SHP77 (cell line): Measurements from ENCODE around the gene C1orf141.
"Not testable (repeated sequence)": the region's sequence is repeated elsewhere in the genome, so short reads cannot be mapped to it uniquely, and the experiment has no call there.

Experiments used
- DNase-seq, 2 experiments: peaks; one replicate each; lab custom pipeline; 2025; lab: John Stamatoyannopoulos, UW

C1orf141 gene

DNA sequence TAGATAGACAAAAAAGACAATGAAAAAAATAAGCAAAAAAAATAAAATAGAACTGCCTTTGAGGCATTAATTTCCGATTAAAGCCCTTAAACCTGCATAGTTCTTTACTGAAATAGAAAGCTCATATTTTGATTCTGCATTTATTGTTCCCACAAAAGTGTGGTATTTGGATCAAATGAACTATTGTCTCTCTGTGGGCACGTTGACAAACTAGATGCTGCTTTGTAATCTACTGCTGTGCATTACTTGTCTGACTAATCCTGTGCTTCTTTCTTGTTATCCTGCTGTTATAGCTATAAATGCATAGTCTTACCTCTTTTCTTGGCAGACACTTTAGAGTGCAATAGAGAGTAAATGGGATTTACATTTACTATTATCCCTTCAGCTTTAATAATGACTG, 49.4 kb downstream of the C1orf141 start:
- no peak for DNase-seq

DNA sequence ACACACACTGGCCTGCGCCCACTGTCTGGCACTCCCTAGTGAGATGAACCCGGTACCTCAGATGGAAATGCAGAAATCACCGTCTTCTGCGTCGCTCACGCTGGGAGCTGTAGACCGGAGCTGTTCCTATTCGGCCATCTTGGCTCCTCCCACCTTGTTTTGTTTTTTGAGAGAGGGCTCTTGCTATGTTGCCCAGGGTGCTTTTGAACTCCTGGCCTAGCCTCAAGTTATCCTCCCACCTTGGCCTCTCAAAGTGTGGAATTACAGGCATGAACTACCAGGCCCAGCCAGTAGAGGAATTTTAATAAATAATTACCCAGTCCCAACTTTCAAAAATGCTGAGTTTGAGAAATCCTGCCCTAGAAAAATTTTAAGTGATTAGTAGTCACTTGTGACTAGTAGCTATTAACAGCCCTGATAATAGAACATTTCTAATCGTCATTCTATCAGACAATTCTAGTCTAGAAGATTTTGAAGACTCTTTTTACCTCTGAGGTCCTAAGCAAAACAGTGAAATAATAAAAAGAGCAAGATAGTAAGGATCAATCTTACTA, 49.9 kb downstream of the C1orf141 start:
- no peak for DNase-seq

DNA sequence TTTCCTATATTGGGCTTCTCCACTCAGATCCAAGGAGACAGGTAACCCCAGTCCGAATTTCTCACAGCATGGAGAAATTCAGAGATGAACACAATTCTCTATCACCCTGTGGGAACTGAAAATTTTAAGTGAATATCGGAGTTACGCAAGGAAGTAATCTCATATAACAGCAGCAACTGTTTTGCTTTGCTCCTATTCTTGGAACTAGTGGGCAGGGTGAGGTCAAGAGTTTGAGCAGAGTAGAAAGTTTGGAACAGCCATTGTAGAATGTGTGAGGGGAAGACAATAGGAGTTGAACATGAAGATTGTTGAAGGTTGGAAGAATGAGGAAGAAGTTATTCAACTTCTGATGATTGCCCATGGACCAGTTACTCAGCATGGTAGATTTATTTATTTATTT, 56.5 kb downstream of the C1orf141 start:
- DNase-seq = no peak

DNA sequence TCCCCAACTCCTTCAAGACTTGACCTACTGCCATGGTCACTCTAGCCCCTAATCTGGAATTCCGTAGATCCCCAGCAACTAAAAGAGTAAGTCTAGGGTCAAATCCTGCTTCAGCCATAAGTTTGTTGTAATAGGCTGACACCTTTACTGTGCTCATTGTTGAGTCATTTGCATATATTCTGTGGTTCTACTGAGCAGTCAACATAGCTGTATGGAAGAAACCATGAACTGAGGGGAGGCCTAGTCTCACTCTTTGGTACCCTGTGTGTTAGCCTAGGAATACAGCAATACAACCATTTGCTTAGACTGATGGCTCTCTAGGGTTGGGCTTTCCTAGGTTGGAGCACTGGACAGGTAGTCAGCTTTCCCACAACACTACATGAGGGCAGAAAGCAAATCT, 57.2 kb downstream of the C1orf141 start:
- DNase-seq = no peak

DNA sequence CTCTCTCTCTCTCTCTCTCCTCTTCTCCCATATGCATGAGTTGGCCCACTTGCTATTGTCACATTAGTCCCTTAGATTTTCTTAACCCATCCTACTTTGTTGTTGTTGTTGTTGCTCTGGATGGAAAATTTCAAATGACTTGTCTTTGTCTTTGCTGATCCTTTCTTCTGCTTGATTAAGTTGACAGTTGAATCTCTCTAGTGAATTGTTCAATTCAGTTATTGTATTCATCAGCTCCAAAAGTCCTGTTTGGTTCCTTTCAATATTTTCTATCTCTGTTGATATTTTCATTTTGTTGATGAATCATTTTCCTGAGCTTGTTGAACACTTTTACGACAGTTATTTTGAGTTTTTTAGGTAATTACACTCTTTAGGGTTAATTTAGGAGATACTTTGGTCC, 62.0 kb downstream of the C1orf141 start:
- DNase-seq = no peak

DNA sequence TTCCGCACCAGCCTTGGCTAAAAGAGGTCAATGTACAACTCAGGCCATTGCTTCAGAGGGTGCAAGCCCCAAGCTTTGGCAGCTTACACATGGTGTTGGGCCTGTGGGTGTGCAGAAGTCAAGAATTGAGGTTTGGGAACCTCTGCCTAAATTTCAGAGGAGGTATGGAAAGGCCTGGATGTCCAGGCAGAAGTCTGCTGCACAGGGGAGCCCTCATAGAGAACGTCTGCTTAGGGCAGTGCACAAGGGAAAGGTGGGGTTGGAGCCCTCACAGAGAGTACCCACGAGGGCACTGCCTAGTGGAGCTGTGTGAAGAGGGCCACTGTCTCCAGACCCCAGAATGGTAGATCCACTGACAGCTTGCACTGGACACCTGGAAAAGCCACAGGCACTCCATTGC, 67.1 kb downstream of the C1orf141 start:
- not testable (repeated sequence) for DNase-seq

DNA sequence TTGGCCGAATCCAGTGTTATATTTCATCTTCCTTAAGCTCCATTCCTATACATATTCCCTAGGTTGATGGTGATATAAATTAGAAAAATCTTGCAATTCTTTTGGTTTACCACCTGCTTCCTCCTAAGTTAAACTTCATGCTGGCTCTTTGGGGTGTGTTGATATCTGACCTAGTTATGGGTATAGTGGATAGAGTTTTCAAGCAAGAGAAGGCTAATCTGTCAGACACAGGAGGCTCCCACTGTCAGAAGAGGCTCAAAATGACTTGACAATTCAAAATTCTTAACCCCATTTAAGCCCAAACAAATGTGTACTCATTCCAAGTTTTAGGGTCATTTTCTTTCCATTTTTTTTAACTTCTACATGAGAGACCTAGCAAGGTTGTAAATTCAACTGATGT, 72.4 kb downstream of the C1orf141 start:
- no peak for DNase-seq

DNA sequence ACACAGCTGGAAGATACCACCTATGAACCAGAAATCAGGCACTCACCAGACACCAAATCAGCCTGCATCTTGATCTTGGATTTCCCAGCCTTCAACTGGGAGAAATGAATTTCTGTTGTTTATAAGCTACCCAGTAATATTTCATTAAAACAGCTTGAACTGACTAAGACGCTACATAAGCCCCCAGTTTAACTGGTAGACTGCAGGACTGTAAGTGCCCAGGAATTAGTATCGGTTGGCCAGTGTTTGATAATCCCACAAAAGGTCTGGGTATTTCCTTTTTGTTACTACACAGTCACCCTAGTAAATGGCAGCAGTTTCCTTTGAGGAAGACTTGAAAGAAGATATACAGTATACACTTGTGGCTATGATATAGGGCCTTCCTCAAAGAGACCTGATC, 73.5 kb downstream of the C1orf141 start:
- no peak for DNase-seq

DNA sequence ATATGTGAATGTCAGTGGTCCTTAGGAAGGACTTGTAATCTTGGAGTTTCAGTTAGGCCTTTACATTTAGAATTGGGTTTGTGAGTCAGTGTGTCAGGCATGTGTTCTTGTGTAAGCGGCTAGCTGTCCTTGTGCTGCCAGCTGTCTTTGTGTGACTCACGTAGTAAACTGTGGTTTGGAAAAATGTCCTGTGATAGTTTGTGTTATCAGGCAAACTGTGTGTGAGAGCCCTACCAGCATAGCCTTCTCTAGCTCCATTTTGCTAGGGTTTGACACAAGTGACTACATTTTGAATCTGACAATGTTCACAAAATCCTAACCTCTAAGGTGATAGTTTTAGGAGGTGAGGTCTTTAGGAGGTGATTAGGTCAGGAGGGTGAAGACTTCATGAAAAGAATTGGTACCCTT, 74.0 kb downstream of the C1orf141 start:
- DNase-seq = no peak

DNA sequence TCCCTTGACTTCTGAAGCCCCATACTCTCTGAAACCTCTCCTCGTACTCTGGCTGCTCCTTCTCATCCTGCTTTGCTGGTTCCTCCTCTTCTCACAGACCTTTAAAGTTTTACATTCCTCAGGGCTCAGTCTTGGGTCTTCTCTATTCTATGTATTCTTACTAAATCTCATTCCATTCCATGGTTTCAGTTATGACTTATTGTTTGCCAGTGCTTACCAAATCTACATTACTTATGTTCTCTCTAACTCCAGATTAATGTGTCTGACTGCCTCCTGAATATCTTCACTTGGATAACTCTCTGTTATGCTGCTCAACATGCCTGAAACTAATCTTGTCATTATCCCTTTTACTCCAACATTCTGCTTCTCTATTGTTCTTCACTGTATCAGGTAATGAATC, 75.4 kb downstream of the C1orf141 start:
- DNase-seq = no peak

DNA sequence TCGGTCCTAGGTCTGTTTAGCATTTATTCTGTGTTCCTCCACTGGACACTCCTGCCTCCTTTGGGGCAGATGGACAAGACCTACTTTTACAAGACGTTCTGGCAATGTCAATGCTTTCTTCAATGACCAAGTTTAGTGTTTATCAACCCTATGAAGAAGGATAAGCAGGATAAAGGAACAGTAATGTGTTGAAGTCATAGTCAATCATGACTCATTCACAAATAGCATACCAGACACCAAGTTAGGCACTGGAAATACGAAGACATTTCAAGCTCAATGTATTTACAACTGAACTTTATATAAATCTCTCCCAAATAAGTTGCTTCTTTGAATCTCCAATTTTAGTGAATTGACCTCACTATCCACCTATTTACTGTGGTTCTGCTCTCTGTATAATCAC, 76.0 kb downstream of the C1orf141 start:
- no peak for DNase-seq

DNA sequence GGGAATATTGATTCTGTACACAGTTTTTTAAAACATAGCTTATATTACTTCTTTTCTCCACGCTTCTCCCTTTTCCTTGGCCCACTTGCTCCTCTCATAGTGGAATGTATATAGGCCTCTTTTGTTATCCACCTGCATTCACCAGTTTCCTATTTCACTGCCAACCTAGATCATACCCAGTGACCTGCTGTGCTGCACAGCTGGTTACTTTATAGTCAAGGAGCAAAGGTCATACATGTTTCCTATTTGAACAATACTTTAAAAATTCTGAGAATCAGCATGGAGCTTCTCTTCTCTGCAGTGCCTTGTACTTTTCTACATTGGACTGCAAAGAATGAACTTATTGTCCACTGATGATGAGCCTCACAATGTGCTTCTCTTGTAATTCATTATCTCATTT, 76.5 kb downstream of the C1orf141 start:
- DNase-seq = no peak

DNA sequence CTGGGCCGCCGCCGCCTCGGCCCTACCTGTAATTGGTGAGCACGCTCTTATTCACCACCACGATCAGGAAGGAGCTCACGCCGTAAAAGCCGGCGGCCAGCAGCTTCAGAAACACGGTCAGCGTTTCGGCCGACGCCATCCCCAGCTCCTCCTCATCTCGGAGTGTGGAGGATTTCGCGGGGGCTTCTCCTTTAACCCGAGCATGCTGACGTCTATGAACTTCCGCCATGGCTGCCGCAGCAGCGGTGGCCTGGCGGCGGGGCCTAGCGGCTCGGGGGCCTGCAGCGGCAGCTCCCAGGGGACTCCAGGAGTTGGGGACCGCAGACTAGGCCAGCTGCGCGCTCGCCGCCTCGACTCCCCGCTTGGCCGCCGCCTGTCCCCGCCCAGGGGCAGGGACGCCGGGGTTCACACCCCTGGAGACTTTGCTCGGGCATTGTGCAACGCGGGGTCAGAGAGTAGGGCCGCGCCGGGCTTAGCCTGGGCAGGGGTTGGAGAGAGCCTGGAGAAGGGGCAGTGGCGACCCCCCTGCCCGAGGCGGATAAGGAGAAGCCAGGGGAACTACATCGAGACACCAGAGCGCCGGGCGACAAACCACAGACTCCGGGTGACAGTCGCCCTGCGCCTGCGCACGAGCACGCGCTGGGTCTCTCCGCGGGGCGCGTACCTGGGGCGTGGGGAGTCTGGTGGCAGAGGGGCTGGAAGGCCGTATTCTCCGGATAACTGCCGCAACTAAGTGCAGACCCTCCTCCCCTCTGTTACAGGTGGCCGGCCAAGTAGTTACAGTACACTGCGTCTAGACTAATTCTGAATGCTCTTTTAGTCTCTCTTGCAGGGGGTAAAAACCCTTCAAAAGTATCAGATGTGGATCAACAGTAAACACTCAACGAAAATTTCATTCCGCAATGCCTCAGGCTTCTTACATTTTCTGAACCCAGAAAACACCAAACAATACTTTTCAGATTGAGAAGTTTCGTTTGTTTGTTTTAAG, 80.7 kb downstream of the C1orf141 start, which contains the start of gene SLC35D1:
Gene SLC35D1 (minus strand): TSS at position 364 of the 988 bp plus-strand sequence. CDS start 135 bp downstream, at position 229.
- DNase-seq = peak; percentile 68 to 84

DNA sequence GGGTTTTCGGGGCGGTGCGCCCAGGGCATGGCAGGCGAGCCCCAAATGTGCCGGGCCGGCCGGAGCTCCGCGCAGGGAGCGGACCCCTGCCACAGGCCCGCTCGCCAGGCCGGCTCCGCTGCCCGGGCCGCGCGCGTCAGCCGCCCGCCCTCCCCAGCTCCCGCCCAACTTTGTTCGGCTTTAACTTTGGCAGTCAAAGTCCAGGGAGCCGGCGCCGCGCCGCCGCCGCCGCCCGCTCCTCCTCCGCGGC, 81.3 kb downstream of the C1orf141 start:
- peak; percentile 12 to 44 for DNase-seq

DNA sequence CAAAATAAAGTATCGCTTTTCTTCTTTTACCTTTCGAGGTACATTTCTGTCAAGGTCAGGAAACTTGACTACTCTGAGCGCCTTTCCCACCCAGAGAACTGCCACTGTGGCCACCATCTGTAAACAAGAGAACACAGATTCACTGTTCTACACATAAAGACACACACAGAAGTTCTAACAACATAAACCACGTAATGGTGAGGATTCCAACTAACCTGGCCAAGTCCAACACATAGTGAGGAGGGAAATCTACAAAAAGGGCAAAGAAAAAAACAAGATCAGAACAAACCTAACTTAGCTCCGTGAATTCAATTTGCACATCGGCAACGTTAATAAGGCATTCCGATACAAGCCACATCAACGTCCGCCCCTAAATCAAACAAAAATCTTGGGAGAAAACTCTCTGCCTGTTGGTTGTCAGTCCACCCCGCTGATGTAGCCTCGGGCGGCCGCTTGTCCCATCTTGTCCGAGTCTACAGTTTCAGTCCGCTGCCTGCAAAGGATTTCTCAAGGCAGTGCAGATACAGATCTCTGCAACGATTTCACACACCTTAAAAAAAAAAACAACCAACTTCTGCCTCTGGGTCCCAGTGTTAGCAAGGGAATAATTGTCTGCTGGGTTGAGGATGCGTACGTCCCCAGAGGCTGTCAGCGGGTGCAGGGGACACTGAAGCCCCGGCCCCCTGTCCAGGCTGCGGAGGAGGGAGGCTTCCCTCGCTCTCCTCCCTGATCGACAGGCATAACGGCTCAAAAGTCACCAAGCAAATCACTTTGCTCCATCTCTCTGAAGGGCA, 81.8 kb downstream of the C1orf141 start:
- DNase-seq = peak in 1 of 2 experiments; percentile 14

DNA sequence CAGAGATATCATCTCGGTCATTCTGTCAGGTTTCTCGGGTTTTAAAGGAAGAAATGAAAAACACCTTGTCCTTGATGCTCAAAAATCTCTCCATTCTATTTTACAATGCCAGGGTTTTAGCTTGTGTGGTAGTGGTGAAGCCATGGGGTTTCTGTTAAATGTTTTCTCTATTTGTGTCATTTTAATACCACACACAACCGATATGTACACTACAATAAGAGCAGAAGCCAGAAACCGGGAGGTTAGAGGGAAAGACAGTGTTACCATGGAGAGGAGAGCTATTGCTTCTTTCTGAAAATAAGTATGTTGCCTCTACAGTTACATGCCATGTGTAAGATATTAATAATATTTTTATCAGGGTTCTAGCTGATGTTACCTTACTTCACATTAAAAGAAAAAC, 83.6 kb downstream of the C1orf141 start:
- DNase-seq = no peak

DNA sequence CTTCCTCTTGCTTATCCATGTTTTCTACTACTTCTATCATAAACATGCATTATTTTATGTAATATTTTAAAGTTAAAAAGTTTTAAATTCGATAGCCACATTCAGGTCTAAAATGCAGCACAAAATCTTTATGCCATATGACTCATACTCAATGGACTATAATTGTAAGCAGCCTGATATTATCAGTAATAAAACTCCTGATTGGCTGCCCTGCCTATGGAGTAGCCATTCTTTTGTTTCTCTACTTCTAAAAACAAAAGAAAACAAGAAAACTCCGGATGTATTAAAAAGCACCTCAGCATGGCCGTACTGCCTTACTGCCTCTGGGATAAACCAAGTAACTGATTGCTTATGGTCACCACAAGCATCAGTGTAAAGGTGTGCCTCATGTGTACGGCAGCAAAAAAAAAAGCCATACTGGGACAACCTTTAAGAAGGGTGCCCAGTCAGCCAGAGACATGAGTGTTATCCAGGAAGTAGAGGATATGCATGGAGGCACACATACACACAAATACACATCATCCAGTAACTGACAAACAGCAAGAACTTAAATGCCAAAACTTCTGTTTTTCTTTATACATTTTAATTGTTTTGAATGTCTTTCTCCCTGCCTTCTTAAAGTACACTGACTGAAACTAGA, 90.0 kb downstream of the C1orf141 start:
- no peak for DNase-seq

DNA sequence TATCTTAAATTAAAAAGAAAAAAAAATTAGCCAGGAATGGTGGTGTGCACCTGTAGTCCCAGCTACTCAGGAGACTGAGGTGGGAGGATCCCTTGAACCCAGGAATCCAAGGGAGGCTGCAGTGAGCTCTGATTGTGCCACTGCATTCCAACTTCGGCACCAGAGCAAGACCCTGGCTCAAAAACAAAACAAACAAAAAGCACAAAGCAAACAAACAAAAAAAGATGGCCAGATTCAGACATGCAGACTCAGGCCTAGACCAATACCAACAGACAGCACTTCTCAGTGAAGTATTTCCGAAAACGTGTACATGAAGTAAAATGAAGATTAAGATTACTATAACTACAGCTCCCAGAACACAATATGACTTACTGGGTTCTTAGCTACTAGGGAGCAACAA, 91.4 kb downstream of the C1orf141 start:
- DNase-seq = no peak
